H9 (cell line): ENCODE measurements around the gene CEACAM5. TPM values are rescaled to one million over a fixed set of nuclear protein-coding genes. Genes with fewer than 3 reads are reported as not detected.

ENCODE experiments used
- DNase-seq: peaks from one replicate; pipeline ENCODE4 v3.0.0-alpha.2; 2017
- H2AFZ ChIP-seq: one replicate; pipeline ENCODE4 v1.6.1; 2013; ENCODE audit warnings: mild to moderate bottlenecking, low read length, control low read depth, moderate library complexity
- H2AK5ac ChIP-seq: 2 replicates; pipeline ENCODE4 v1.6.1; 2013; ENCODE audit warnings: low read length, control low read depth, mixed read lengths; ENCODE audit not compliant: insufficient read length
- H2BK120ac ChIP-seq: one replicate; pipeline ENCODE4 v1.6.1; 2013; ENCODE audit warnings: low read depth, mild to moderate bottlenecking, low read length, control low read depth, inconsistent platforms; ENCODE audit not compliant: poor library complexity, severe bottlenecking
- H2BK12ac ChIP-seq: 2 replicates; pipeline ENCODE4 v1.6.1; 2013; ENCODE audit warnings: low read length, control low read depth, mixed read lengths, low read depth; ENCODE audit not compliant: insufficient read length
- H2BK15ac ChIP-seq: 2 replicates; pipeline ENCODE4 v1.6.1; 2013; ENCODE audit warnings: low read depth, low read length, control low read depth
- H2BK20ac ChIP-seq: one replicate; pipeline ENCODE4 v1.6.1; 2013; ENCODE audit warnings: low read depth, mild to moderate bottlenecking, low read length, control low read depth, inconsistent platforms; ENCODE audit not compliant: poor library complexity, severe bottlenecking
- H2BK5ac ChIP-seq: 2 replicates; pipeline ENCODE4 v1.6.1; 2013; ENCODE audit warnings: low read length, control low read depth, mixed read lengths; ENCODE audit not compliant: insufficient read length
- H3K14ac ChIP-seq: 2 replicates; pipeline ENCODE4 v1.6.1; 2013; ENCODE audit warnings: low read length, control low read depth; ENCODE audit not compliant: insufficient read depth
- H3K18ac ChIP-seq: 2 replicates; pipeline ENCODE4 v1.6.1; 2013; ENCODE audit warnings: low read depth, mild to moderate bottlenecking, mixed read lengths, low read length, control low read depth; ENCODE audit not compliant: insufficient read length
- H3K23ac ChIP-seq: 2 replicates; pipeline ENCODE4 v1.6.1; 2013; ENCODE audit warnings: low read length, control low read depth, mixed read lengths, low read depth; ENCODE audit not compliant: insufficient read length
- H3K23me2 ChIP-seq: 2 replicates; pipeline ENCODE4 v1.6.1; 2013; ENCODE audit warnings: low read depth, mild to moderate bottlenecking, mixed read lengths, low read length, control low read depth; ENCODE audit not compliant: insufficient read length, poor library complexity, severe bottlenecking
- H3K27ac ChIP-seq: 2 replicates; pipeline ENCODE4 v1.5.1; 2013; ENCODE audit warnings: low read length, control low read depth, mixed read lengths, low read depth; ENCODE audit not compliant: insufficient read length
- H3K27me3 ChIP-seq: 2 replicates; pipeline ENCODE4 v1.6.1; 2013; ENCODE audit warnings: low read length, control low read depth, inconsistent platforms; ENCODE audit not compliant: insufficient read depth
- H3K4ac ChIP-seq: 2 replicates; pipeline ENCODE4 v1.6.1; 2013; ENCODE audit warnings: low read depth, mild to moderate bottlenecking, control low read depth, inconsistent platforms, low read length, moderate library complexity
- H3K4me1 ChIP-seq: 2 replicates; pipeline ENCODE4 v1.6.1; 2013; ENCODE audit warnings: low read length, control low read depth, inconsistent platforms; ENCODE audit not compliant: insufficient read depth
- H3K4me2 ChIP-seq: 2 replicates; pipeline ENCODE4 v1.6.1; 2013; ENCODE audit warnings: low read length, control low read depth, mixed read lengths; ENCODE audit not compliant: insufficient read length, insufficient read depth
- H3K56ac ChIP-seq: 2 replicates; pipeline ENCODE4 v1.6.1; 2013; ENCODE audit warnings: low read depth, mild to moderate bottlenecking, mixed read lengths, low read length, control low read depth; ENCODE audit not compliant: insufficient read length
- H3K79me1 ChIP-seq: 2 replicates; pipeline ENCODE4 v1.6.1; 2013; ENCODE audit warnings: low read depth, mild to moderate bottlenecking, moderate library complexity, low read length, control low read depth, inconsistent platforms; ENCODE audit not compliant: insufficient read depth, poor library complexity, severe bottlenecking
- H3K79me2 ChIP-seq: 2 replicates; pipeline ENCODE4 v1.6.1; 2013; ENCODE audit warnings: low read length, control low read depth, inconsistent platforms; ENCODE audit not compliant: insufficient read depth
- H3K9ac ChIP-seq: 2 replicates; pipeline ENCODE4 v1.6.1; 2013; ENCODE audit warnings: low read length, control low read depth, mixed read lengths; ENCODE audit not compliant: insufficient read length; ENCODE audit errors: extremely low read depth
- H3K9me3 ChIP-seq: one replicate; pipeline ENCODE4 v1.6.1; 2013; ENCODE audit warnings: low read depth, low read length, inconsistent platforms; ENCODE audit not compliant: control insufficient read depth
- H3T11ph ChIP-seq: one replicate; pipeline ENCODE4 v1.6.1; 2013; ENCODE audit warnings: mild to moderate bottlenecking, low read length, control low read depth, inconsistent platforms
- H4K20me1 ChIP-seq: one replicate; pipeline ENCODE4 v1.6.1; 2013; ENCODE audit not compliant: control insufficient read depth, insufficient read length, insufficient read depth
- H4K5ac ChIP-seq: 2 replicates; pipeline ENCODE4 v1.6.1; 2013; ENCODE audit warnings: low read depth, mild to moderate bottlenecking, mixed read lengths, low read length, control low read depth; ENCODE audit not compliant: insufficient read length
- H4K8ac ChIP-seq: replicated peaks from 2 replicates; pipeline ENCODE4 v1.6.1; 2013; ENCODE audit warnings: low read length, control low read depth, mixed read lengths, low read depth; ENCODE audit not compliant: insufficient read length
- H4K91ac ChIP-seq: 2 replicates; pipeline ENCODE4 v1.6.1; 2013; ENCODE audit warnings: low read depth, mild to moderate bottlenecking, moderate library complexity, mixed read lengths, low read length, control low read depth; ENCODE audit not compliant: insufficient read length
- H3K27ac Mint-ChIP-seq, 3 experiments: 2 replicates in 2 of 3; 3 replicates in 1 of 3; pipeline ENCODE4 v1.8.0; 2020 to 2021; ENCODE audit warnings: mixed read lengths in 3 of 3, mild to moderate bottlenecking in 1 of 3, moderate library complexity in 1 of 3
- H3K27me3 Mint-ChIP-seq: 2 replicates; pipeline ENCODE4 v1.8.0; 2021; ENCODE audit warnings: low read depth, mild to moderate bottlenecking, moderate library complexity, mixed read lengths
- H3K36me3 Mint-ChIP-seq, 3 experiments: 2 replicates in 2 of 3; 3 replicates in 1 of 3; pipeline ENCODE4 v1.8.0; 2020 to 2021; ENCODE audit warnings: low read depth in 3 of 3, mixed read lengths in 3 of 3; ENCODE audit not compliant: insufficient read depth in 1 of 3
- H3K4me1 Mint-ChIP-seq, 2 experiments: 2 replicates each; pipeline ENCODE4 v1.8.0; 2020; ENCODE audit warnings: mixed read lengths in 2 of 2
- H3K4me3 Mint-ChIP-seq, 2 experiments: 2 replicates in 1 of 2; 3 replicates in 1 of 2; pipeline ENCODE4 v1.8.0; 2020 to 2021; ENCODE audit warnings: mild to moderate bottlenecking in 2 of 2, mixed read lengths in 2 of 2, moderate library complexity in 1 of 2
- H3K9me3 Mint-ChIP-seq, 2 experiments: 2 replicates in 1 of 2; 3 replicates in 1 of 2; pipeline ENCODE4 v1.8.0; 2020; ENCODE audit warnings: mild to moderate bottlenecking in 2 of 2, mixed read lengths in 2 of 2, moderate library complexity in 1 of 2
- CTCF ChIP-seq: fragments of 200-600 bp; sonication (generic); conservative IDR thresholded peaks from 3 replicates; pipeline ENCODE4 v1.8.0; 2021; ENCODE audit warnings: antibody characterized with exemption, mild to moderate bottlenecking
- WGBS: extraction: QIAGEN DNeasy Blood & Tissue Kit; methylation state at CpG from one replicate; pipeline ENCODE4 v1.1.7; 2013; ENCODE audit warnings: missing lambda C conversion rate, low lambda C conversion rate, mixed read lengths; ENCODE audit not compliant: insufficient read length; ENCODE audit errors: extremely low coverage; 5-methylcytosine and 5-hydroxymethylcytosine counted together
- total RNA-seq: library from RNA; stranded (reverse); gene quantifications from 2 replicates; pipeline ENCODE4 v1.2.1, GENCODE V29; 2021

Gene CEACAM5
- total RNA-seq, 1 experiment from 2014 or later, result not detected

DNA sequence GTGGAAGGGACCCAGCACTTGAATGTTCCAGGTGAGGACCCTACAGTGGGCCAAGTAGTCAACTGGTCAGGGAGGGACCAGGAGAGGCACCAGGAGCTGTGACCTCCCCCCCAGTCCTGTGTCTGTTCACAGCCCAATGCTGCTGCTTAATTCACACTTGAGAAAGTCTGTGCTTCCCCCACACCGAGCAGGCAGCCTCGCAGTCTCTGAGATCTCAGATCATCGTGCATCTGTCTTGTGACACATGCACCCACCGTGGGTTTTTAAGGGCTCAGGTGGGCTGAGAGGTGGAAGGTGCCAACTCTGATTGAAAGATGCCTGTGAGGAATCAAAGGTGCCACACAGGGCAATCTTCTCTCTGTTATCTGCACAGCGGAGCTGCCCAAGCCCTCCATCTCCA lies 6.2 kb downstream of the CEACAM5 start:
- Histone ChIP-seq H3K79me1 (no peaks in the 10 kb centered on the region), H2BK20ac (no peak overlapping the region), H3K9me3 (peaks cover 20% of the 10 kb centered on the region), H3K27ac (no peak overlapping the region), H3K23ac (no peak overlapping the region), H3K79me2 (no peaks in the 10 kb centered on the region), H4K8ac (no peak overlapping the region), H3K14ac (no peak overlapping the region), H2AK5ac (no peak overlapping the region), H2BK5ac (no peak overlapping the region), H3K23me2 (no peaks in the 10 kb centered on the region), H3T11ph (no peak overlapping the region), H3K56ac (no peak overlapping the region), H2BK120ac (no peak overlapping the region), H4K91ac (no peak overlapping the region), H4K5ac (no peak overlapping the region), H2BK15ac (no peak overlapping the region), H2BK12ac (no peak overlapping the region), H4K20me1 (no peaks in the 10 kb centered on the region), H3K18ac (no peak overlapping the region), H3K4me2 (no peak overlapping the region), H3K4ac (no peak overlapping the region), H2AFZ (no peak overlapping the region), H3K27me3 (no peaks in the 10 kb centered on the region), H3K9ac (no peak overlapping the region), H3K4me1 (no peaks in the 10 kb centered on the region)
- no peak for TF ChIP-seq CTCF
- Mint-ChIP-seq H3K4me1 (no peaks in the 10 kb centered on the region), H3K27ac (no peak overlapping the region), H3K27me3 (no peaks in the 10 kb centered on the region; the same call in none of the 2 replicates), H3K36me3 (peaks cover 0 to 37% (median 4%) of the 10 kb centered on the region in 3 experiments; a peak in 4 of 7 replicates), H3K9me3 (peaks cover 94 to 100% of the 10 kb centered on the region in 2 experiments), H3K4me3 (no peak overlapping the region)
- no CpG with 5 or more reads among the region's 5 CpGs for WGBS
- no peak for DNase-seq
